SK-N-SH (cell line): Measurements from ENCODE around the gene EPHB2. TPM values are rescaled to one million over a fixed set of nuclear protein-coding genes. Genes with fewer than 3 reads are reported as not detected.

Experiments used
- CTCF ChIA-PET: fragments of 300-600, 350-600 bp; formaldehyde crosslinking; extraction: SDS; loops from one replicate; lab custom pipeline; 2021; lab: Yijun Ruan, JAX
- POLR2A ChIA-PET: fragments of 350-600 bp; sonication (Branson Sonifier 250); formaldehyde crosslinking; extraction: SDS; loops from one replicate; lab custom pipeline; 2020; ENCODE audit warnings: antibody characterized with exemption, inconsistent platforms; lab: Yijun Ruan, JAX
- DNase-seq: peaks from one replicate; pipeline ENCODE4 v3.0.0; 2012
- H2AFZ ChIP-seq: fragments of 200-600 bp; sonication (generic); 2 replicates; pipeline ENCODE4 v1.8.1; 2016; ENCODE audit warnings: antibody characterized with exemption, mild to moderate bottlenecking, low read depth
- H3F3A ChIP-seq: fragments of 200-600 bp; sonication (generic); replicated peaks from 2 replicates; pipeline ENCODE3; 2016; ENCODE audit warnings: antibody characterized with exemption, mild to moderate bottlenecking; ENCODE audit not compliant: insufficient read depth
- H3K27ac ChIP-seq, 2 experiments: fragments of 200-500 bp in 1 of 2; fragments of 200-600 bp in 1 of 2; sonication (Bioruptor generic) in 1 of 2; sonication (generic), shearing (Covaris generic) in 1 of 2; 2 replicates each; pipeline versions ENCODE4 v1.5.1 to v1.6.1; 2014 to 2016; ENCODE audit warnings: low read depth in 2 of 2, inconsistent platforms in 1 of 2, low read length in 1 of 2, mild to moderate bottlenecking in 1 of 2, mixed read lengths in 1 of 2
- H3K27me3 ChIP-seq: fragments of 200-600 bp; sonication (generic), shearing (Covaris generic); 2 replicates; pipeline ENCODE4 v1.6.1; 2016; ENCODE audit warnings: mixed run types; ENCODE audit not compliant: insufficient read depth
- H3K36me3 ChIP-seq, 2 experiments: fragments of 200-500 bp in 1 of 2; fragments of 200-600 bp in 1 of 2; sonication (Bioruptor generic) in 1 of 2; sonication (generic) in 1 of 2; replicated peaks in 1 of 2; 2 replicates each; pipeline versions ENCODE3 to v1.5.1; 2014 to 2016; ENCODE audit warnings: low read length in 1 of 2, mild to moderate bottlenecking in 1 of 2; ENCODE audit not compliant: insufficient read depth in 2 of 2, control insufficient read depth in 1 of 2
- H3K4me1 ChIP-seq, 2 experiments: fragments of 200-500 bp in 1 of 2; fragments of 200-600 bp in 1 of 2; sonication (Bioruptor generic) in 1 of 2; sonication (generic), shearing (Covaris generic) in 1 of 2; 2 replicates each; pipeline versions ENCODE4 v1.5.1 to v1.6.1; 2014 to 2016; ENCODE audit warnings: low read depth in 1 of 2, low read length in 1 of 2, mixed run types in 1 of 2; ENCODE audit not compliant: insufficient read depth in 2 of 2, control insufficient read depth in 1 of 2
- H3K4me2 ChIP-seq: fragments of 200-600 bp; sonication (generic), shearing (Covaris generic); 2 replicates; pipeline ENCODE4 v1.6.1; 2017; ENCODE audit warnings: mixed run types
- H3K4me3 ChIP-seq, 2 experiments: fragments of 200-500 bp in 1 of 2; fragments of 200-600 bp in 1 of 2; sonication (Bioruptor generic) in 1 of 2; sonication (generic), shearing (Covaris generic) in 1 of 2; 2 replicates each; pipeline versions ENCODE4 v1.5.1 to v1.8.1; 2014 to 2016; ENCODE audit warnings: low read depth in 2 of 2, inconsistent platforms in 1 of 2, low read length in 1 of 2, mild to moderate bottlenecking in 1 of 2, mixed read lengths in 1 of 2, moderate library complexity in 1 of 2
- H3K79me2 ChIP-seq: fragments of 200-600 bp; sonication (generic); 2 replicates; pipeline ENCODE4 v1.8.1; 2017; ENCODE audit warnings: mild to moderate bottlenecking; ENCODE audit not compliant: insufficient read depth
- H3K9ac ChIP-seq: fragments of 200-600 bp; sonication (generic); 2 replicates; pipeline ENCODE4 v1.6.1; 2017; ENCODE audit warnings: mixed run types
- H3K9me2 ChIP-seq: fragments of 200-600 bp; sonication (generic); 2 replicates; pipeline ENCODE4 v1.6.1; 2017; ENCODE audit warnings: mixed run types
- H3K9me3 ChIP-seq: fragments of 200-600 bp; sonication (generic); 2 replicates; pipeline ENCODE4 v1.6.1; 2017; ENCODE audit warnings: mixed run types, mild to moderate bottlenecking, moderate library complexity
- H4K20me1 ChIP-seq: fragments of 200-600 bp; sonication (generic); 2 replicates; pipeline ENCODE4 v1.6.1; 2017; ENCODE audit warnings: mild to moderate bottlenecking, mixed run types; ENCODE audit not compliant: insufficient read depth
- CHD2 ChIP-seq: fragments of 150-350 bp; IDR thresholded peaks from 2 replicates; pipeline ENCODE4 v1.6.1; 2018; ENCODE audit warnings: low read length; ENCODE audit not compliant: partially characterized antibody
- EZH2phosphoT487 ChIP-seq: fragments of 200-600 bp; sonication (generic); IDR thresholded peaks from 2 replicates; pipeline ENCODE4 v1.6.1; 2017; ENCODE audit warnings: low read depth, mixed run types, mild to moderate bottlenecking, antibody characterized with exemption, moderate library complexity, borderline replicate concordance
- FOXJ3 ChIP-seq: sonication (generic); formaldehyde crosslinking; IDR thresholded peaks from 2 replicates; pipeline ENCODE4 v1.5.1; 2020; ENCODE audit warnings: mild to moderate bottlenecking, missing genetic modification reagents
- FOXM1 ChIP-seq: IDR thresholded peaks from 2 replicates; pipeline ENCODE4 v1.4.0; 2012; ENCODE audit warnings: low read depth, mild to moderate bottlenecking
- IRF3 ChIP-seq: fragments of 150-350 bp; IDR thresholded peaks from 2 replicates; pipeline ENCODE4 v1.6.1; 2016; ENCODE audit warnings: mild to moderate bottlenecking, low read depth, low read length
- JUND ChIP-seq: IDR thresholded peaks from 2 replicates; pipeline ENCODE4 v1.4.0; 2012
- MXI1 ChIP-seq: IDR thresholded peaks from 2 replicates; pipeline ENCODE4 v1.6.1; 2012; ENCODE audit warnings: mild to moderate bottlenecking, low read depth, low read length, improper control_type of control experiment
- NFIC ChIP-seq: IDR thresholded peaks from 2 replicates; pipeline ENCODE4 v1.4.0; 2012; ENCODE audit warnings: borderline replicate concordance
- NRF1 ChIP-seq: IDR thresholded peaks from 2 replicates; pipeline ENCODE4 v1.6.1; 2012; ENCODE audit warnings: low read depth, mild to moderate bottlenecking, low read length
- POLR2AphosphoS5 ChIP-seq: IDR thresholded peaks from 2 replicates; pipeline ENCODE4 v1.6.1; 2012; ENCODE audit warnings: low read depth, low read length
- RAD21 ChIP-seq: IDR thresholded peaks from 2 replicates; pipeline ENCODE4 v1.6.1; 2012; ENCODE audit warnings: mild to moderate bottlenecking, low read length
- RCOR1 ChIP-seq: fragments of 150-350 bp; IDR thresholded peaks from 2 replicates; pipeline ENCODE4 v1.6.1; 2017; ENCODE audit warnings: antibody characterized with exemption, low read length
- TAF1 ChIP-seq: IDR thresholded peaks from 2 replicates; pipeline ENCODE4 v1.6.1; 2012; ENCODE audit warnings: low read depth, mild to moderate bottlenecking, low read length, moderate library complexity, borderline replicate concordance
- TCF12 ChIP-seq: IDR thresholded peaks from 2 replicates; pipeline ENCODE4 v1.4.0; 2012
- YY1 ChIP-seq: IDR thresholded peaks from 2 replicates; pipeline ENCODE4 v1.4.0; 2012; ENCODE audit warnings: low read depth, mild to moderate bottlenecking
- ZBTB33 ChIP-seq: IDR thresholded peaks from 2 replicates; pipeline ENCODE4 v1.4.0; 2012; ENCODE audit warnings: low read depth, borderline replicate concordance
- WGBS: methylation state at CpG from one replicate; pipeline ENCODE4 v1.1.6; 2017; ENCODE audit warnings: low lambda C conversion rate; 5-methylcytosine and 5-hydroxymethylcytosine counted together
- polyA plus RNA-seq, 3 experiments: library from polyadenylated mRNA; depleted of rRNA; stranded (reverse); fragments of >200 nt; gene quantifications; 2 replicates each; pipeline ENCODE4 v1.2.3, GENCODE V29; 2012
- TF ChIP-seq, protein P1 (sequence below): IDR thresholded peaks from 2 replicates; pipeline ENCODE4 v1.4.0; 2012; ENCODE audit warnings: low read depth, borderline replicate concordance

Gene EPHB2
- polyA plus RNA-seq, 1 of the 3 experiments (the other 2 are of a cell fraction): 25.2 TPM

DNA sequence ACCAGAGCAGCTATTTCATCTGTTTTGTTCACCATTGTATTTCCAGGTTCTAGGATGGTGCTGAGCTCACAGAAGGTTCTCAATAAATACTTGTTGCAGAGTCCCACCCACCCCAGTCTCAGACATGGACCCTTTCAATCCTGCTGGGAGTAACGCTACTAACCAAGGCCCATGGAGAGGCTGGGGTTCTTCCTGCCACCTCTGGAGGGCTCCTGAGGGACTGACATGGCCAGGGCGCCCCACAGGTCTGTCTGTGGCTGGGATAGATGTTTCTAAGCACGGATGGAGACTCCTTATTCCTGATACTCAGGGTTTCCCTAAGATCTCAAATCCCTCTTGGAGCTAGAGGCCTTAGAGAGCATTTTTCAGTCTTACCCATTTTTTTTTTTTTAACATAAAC lies 87.4 kb downstream of the EPHB2 start:
- Histone ChIP-seq H3K9me3 (no peaks in the 10 kb centered on the region), H3K27ac (no peak overlapping the region), H3K36me3 (peaks cover 0 to 5% of the 10 kb centered on the region in 2 experiments), H3K4me1 (peaks cover 0 to 16% of the 10 kb centered on the region in 2 experiments; a peak in 1 of 4 replicates), H4K20me1 (no peaks in the 10 kb centered on the region), H2AFZ (no peak overlapping the region), H3K4me2 (no peak overlapping the region), H3K9me2 (no peaks in the 10 kb centered on the region), H3K4me3 (no peak overlapping the region), H3K9ac (no peak overlapping the region), H3F3A (no peaks in the 10 kb centered on the region), H3K27me3 (no peaks in the 10 kb centered on the region), H3K79me2 (no peaks in the 10 kb centered on the region)
- no peak for TF ChIP-seq IRF3
- TF ChIP-seq RAD21: no peak
- no peak for TF ChIP-seq NRF1
- TF ChIP-seq POLR2AphosphoS5: no peak
- no peak for TF ChIP-seq YY1
- TF ChIP-seq FOXJ3 (CRISPR knock-in tag): no peak
- TF ChIP-seq, protein P1, sequence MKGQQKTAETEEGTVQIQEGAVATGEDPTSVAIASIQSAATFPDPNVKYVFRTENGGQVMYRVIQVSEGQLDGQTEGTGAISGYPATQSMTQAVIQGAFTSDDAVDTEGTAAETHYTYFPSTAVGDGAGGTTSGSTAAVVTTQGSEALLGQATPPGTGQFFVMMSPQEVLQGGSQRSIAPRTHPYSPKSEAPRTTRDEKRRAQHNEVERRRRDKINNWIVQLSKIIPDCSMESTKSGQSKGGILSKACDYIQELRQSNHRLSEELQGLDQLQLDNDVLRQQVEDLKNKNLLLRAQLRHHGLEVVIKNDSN: no peak
- TF ChIP-seq MXI1: no peak
- TF ChIP-seq JUND: no peak
- no peak for TF ChIP-seq FOXM1
- TF ChIP-seq EZH2phosphoT487: no peak
- no peak for DNase-seq
- CTCF ChIA-PET: interaction anchor here (2.0 kb wide), 1 partner anchor 64 kb away, joined by 6 read pairs; no protein-coding TSS in a partner anchor
- 100% methylated on average over 3 of the region's 3 CpGs for WGBS
- POLR2A ChIA-PET: no interaction called here

DNA sequence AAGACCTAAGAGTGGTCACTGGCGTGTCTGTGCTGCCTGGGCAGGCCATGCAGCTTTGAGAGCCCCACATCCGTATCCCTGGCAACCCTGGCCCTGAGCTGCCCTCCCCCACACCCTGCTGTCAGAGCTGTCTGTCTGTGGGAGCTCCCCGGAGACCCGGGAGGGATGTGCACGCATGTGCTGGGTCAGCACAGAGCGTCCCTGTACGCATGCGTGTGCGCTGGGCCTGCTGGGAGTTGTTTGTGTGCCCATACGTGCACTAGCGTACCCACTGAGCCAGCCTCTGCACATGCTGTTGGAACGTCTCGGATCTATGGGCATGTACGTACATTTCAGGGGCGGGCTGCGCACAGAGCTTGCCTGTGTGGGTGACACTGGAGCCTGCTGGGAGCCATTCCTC lies 89.3 kb downstream of the EPHB2 start:
- TF ChIP-seq TAF1: no peak
- no peak for TF ChIP-seq RAD21
- TF ChIP-seq EZH2phosphoT487: no peak
- no peak for TF ChIP-seq TCF12
- no peak for TF ChIP-seq ZBTB33
- TF ChIP-seq RCOR1: no peak
- TF ChIP-seq NFIC: no peak
- TF ChIP-seq JUND: no peak
- TF ChIP-seq IRF3: no peak
- no peak for TF ChIP-seq CHD2
- Histone ChIP-seq H2AFZ (no peak overlapping the region), H3K36me3 (peaks cover 0 to 5% of the 10 kb centered on the region in 2 experiments), H4K20me1 (no peaks in the 10 kb centered on the region), H3K4me1 (peaks cover 0 to 6% of the 10 kb centered on the region in 2 experiments; a peak in 1 of 4 replicates), H3K27me3 (no peaks in the 10 kb centered on the region), H3K79me2 (no peaks in the 10 kb centered on the region), H3K4me3 (no peak overlapping the region), H3K9me2 (no peaks in the 10 kb centered on the region), H3F3A (no peaks in the 10 kb centered on the region), H3K4me2 (no peak overlapping the region), H3K9me3 (no peaks in the 10 kb centered on the region), H3K9ac (no peak overlapping the region), H3K27ac (no peak overlapping the region)
- ChIA-PET CTCF (interaction anchor here (1.5 to 2.0 kb wide), 2 partner anchors 62 to 90 kb away, joined by 3 to 6 read pairs; no protein-coding TSS in a partner anchor), POLR2A (no interaction called here)
- no peak for DNase-seq
- WGBS: 96% methylated on average over 9 of the region's 16 CpGs
